ENCODE results near the gene LRRN2.

DNA sequence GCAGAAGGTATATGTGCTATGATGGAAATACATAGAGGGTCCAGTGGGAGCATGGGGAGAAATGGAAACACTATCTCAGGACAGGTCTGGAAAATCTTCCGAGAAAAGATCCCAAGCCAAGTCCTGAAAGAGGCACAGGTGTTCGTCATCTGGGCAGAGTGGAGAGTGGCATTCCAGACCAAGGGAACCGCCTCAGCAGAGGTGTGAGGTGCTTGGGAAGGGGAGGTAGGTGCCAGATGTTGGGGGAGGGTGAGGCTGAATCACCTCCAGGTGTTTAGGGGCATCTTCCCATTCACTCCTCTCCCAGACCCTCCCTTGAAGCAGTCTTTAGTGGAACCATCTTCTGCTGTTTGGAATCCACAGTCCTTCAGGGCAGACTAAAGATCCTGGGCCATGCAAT lies 23.5 kb upstream of the LRRN2 start:
- TF ChIP-seq, protein P1, sequence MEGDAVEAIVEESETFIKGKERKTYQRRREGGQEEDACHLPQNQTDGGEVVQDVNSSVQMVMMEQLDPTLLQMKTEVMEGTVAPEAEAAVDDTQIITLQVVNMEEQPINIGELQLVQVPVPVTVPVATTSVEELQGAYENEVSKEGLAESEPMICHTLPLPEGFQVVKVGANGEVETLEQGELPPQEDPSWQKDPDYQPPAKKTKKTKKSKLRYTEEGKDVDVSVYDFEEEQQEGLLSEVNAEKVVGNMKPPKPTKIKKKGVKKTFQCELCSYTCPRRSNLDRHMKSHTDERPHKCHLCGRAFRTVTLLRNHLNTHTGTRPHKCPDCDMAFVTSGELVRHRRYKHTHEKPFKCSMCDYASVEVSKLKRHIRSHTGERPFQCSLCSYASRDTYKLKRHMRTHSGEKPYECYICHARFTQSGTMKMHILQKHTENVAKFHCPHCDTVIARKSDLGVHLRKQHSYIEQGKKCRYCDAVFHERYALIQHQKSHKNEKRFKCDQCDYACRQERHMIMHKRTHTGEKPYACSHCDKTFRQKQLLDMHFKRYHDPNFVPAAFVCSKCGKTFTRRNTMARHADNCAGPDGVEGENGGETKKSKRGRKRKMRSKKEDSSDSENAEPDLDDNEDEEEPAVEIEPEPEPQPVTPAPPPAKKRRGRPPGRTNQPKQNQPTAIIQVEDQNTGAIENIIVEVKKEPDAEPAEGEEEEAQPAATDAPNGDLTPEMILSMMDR (conservative IDR thresholded peaks at IDR 0.05) = no peak
- no peak for TF ChIP-seq EZH2 (IDR thresholded peaks at IDR 0.05; ENCODE audit: low read depth)

All from PC-9 (cell line).